Neutrophil (primary cell): ENCODE measurements around the gene TRMT2B.
A peak's percentile ranks its signal among the peaks of the same experiment; 100 is the strongest.

Source experiments
- H3K27ac ChIP-seq: fragments of 200-600 bp; sonication (generic); 2 replicates; pipeline ENCODE4 v1.5.1; 2016; ENCODE audit warnings: mild to moderate bottlenecking, moderate library complexity
- H3K27me3 ChIP-seq: fragments of 200-600 bp; sonication (generic); 2 replicates; pipeline ENCODE4 v1.6.0; 2016; ENCODE audit warnings: mild to moderate bottlenecking
- H3K36me3 ChIP-seq: fragments of 200-600 bp; sonication (generic); 2 replicates; pipeline ENCODE4 v1.5.1; 2017
- H3K4me1 ChIP-seq, 2 experiments: fragments of 200-600 bp in 1 of 2; sonication (generic) in 1 of 2; 1 replicate in 1 of 2; 2 replicates in 1 of 2; pipeline versions ENCODE4 v1.5.1 to v1.6.1; 2013 to 2016; ENCODE audit warnings: low read depth in 1 of 2, low read length in 1 of 2, mild to moderate bottlenecking in 1 of 2, moderate library complexity in 1 of 2; ENCODE audit not compliant: control insufficient read depth in 1 of 2, insufficient read depth in 1 of 2
- H3K4me3 ChIP-seq, 2 experiments: fragments of 200-600 bp in 1 of 2; sonication (generic) in 1 of 2; 1 replicate in 1 of 2; 2 replicates in 1 of 2; pipeline ENCODE4 v1.5.1; 2013 to 2016; ENCODE audit warnings: low read depth in 1 of 2, low read length in 1 of 2, mild to moderate bottlenecking in 1 of 2, moderate library complexity in 1 of 2
- H3K9me3 ChIP-seq: fragments of 200-600 bp; sonication (generic); 2 replicates; pipeline ENCODE4 v1.5.1; 2016
- TF ChIP-seq, protein P1 (sequence below): fragments of 200-600 bp; sonication (generic); IDR thresholded peaks from 2 replicates; pipeline ENCODE4 v1.5.1; 2016; ENCODE audit warnings: antibody characterized with exemption

The TRMT2B gene, protein sequence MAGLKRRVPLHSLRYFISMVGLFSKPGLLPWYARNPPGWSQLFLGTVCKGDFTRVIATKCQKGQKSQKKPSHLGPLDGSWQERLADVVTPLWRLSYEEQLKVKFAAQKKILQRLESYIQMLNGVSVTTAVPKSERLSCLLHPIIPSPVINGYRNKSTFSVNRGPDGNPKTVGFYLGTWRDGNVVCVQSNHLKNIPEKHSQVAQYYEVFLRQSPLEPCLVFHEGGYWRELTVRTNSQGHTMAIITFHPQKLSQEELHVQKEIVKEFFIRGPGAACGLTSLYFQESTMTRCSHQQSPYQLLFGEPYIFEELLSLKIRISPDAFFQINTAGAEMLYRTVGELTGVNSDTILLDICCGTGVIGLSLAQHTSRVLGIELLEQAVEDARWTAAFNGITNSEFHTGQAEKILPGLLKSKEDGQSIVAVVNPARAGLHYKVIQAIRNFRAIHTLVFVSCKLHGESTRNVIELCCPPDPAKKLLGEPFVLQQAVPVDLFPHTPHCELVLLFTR

GRCh38 chrX:101051549-101052302 lies at the start of gene TRMT2B:
Gene TRMT2B (minus strand): TSS chrX:101052111. CDS start chrX:101042289, 9,822 bp downstream.
- Histone ChIP-seq H3K4me3 (peak within 1 kb of the TSS; percentile 63 to 82), H3K4me1 (peaks cover 0 to 11% of the 10 kb centered on the region in 2 experiments), H3K27me3 (no peaks in the 10 kb centered on the region), H3K27ac (peak within 1 kb of the TSS; percentile 90), H3K36me3 (no peaks in the 10 kb centered on the region), H3K9me3 (no peaks in the 10 kb centered on the region)
- TF ChIP-seq, protein P1, sequence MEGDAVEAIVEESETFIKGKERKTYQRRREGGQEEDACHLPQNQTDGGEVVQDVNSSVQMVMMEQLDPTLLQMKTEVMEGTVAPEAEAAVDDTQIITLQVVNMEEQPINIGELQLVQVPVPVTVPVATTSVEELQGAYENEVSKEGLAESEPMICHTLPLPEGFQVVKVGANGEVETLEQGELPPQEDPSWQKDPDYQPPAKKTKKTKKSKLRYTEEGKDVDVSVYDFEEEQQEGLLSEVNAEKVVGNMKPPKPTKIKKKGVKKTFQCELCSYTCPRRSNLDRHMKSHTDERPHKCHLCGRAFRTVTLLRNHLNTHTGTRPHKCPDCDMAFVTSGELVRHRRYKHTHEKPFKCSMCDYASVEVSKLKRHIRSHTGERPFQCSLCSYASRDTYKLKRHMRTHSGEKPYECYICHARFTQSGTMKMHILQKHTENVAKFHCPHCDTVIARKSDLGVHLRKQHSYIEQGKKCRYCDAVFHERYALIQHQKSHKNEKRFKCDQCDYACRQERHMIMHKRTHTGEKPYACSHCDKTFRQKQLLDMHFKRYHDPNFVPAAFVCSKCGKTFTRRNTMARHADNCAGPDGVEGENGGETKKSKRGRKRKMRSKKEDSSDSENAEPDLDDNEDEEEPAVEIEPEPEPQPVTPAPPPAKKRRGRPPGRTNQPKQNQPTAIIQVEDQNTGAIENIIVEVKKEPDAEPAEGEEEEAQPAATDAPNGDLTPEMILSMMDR, result no peak

DNA sequence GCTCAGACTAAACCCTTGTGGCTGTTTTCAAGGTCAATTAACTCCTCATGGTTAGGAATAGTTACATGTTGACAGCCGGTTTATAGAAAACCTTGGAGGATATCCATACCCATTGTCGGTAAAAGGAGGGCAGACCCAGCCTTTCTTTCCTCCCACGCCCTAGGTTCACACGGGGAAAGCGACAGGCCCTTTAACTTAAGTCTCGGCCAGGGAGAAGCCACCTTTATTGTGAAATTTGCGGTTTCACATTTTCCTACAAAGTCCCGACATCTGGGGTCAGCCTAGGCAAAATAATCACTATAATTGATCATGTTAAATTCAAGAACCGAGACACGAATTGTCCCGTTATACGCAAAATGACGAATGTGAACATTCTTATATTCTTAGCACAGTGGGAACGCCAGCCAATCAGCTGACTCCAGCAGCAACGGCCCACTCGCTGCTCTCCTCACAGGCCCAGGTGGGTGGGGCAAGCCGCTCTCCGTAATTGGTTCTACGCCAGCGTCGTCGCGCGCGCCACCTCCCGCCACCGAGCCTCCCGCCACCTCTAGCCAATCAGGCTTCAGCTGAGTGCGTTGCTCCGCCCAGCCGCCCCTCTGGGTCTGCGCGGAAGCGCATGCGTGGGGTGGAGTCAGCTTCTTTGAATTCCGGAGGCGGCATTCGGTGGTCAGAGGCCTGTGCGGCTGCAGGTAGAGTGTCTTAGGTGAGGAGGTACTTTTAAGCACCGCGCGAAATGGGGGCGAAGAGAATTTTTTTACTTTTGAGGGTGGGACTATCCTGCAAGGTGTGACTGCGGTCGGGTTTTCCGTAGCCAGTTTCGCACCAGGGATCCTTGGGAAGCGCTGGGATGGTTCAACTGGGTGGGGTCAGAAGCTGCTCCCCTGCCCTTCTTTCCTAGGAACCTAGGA lies 45.9 kb upstream of the TRMT2B start, which contains the start of gene CENPI:
TSS of gene CENPI (plus strand) at position 659 of the 908 bp plus-strand sequence. CDS start 2,867 bp downstream, outside the sequence.
- TF ChIP-seq, protein P1, result peak; percentile 26

DNA sequence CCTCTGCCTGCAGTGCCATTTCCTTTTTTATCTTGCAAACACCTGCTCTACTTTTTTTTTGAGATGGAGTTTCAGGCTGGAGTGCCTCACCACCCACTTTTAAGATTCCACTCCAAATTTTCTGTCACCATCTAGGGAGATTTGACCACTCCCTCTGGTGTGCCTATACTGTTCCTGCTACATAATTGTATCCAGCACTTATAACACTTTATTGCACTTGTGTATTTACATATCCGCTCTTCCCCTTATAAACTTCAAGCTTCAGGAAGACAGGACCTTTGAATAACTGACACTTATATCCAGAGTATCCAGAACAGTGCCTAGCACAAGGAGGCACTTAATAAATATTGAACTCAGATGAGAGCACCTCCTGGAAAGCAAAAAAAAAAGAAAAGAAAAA lies 39.9 kb upstream of the TRMT2B start:
- no peaks in the 10 kb centered on the region for H3K36me3 ChIP-seq
- no peaks in the 10 kb centered on the region for H3K9me3 ChIP-seq

More for the DNA sequence above, 45.9 kb upstream of the TRMT2B start, which contains the start of gene CENPI:
- Histone ChIP-seq H3K9me3 (no peaks in the 10 kb centered on the region), H3K27ac (peak within 1 kb of the TSS; percentile 68), H3K4me1 (peaks cover 5 to 15% of the 10 kb centered on the region in 2 experiments), H3K27me3 (no peaks in the 10 kb centered on the region), H3K36me3 (no peaks in the 10 kb centered on the region), H3K4me3 (peak within 1 kb of the TSS; percentile 58 to 70)

DNA sequence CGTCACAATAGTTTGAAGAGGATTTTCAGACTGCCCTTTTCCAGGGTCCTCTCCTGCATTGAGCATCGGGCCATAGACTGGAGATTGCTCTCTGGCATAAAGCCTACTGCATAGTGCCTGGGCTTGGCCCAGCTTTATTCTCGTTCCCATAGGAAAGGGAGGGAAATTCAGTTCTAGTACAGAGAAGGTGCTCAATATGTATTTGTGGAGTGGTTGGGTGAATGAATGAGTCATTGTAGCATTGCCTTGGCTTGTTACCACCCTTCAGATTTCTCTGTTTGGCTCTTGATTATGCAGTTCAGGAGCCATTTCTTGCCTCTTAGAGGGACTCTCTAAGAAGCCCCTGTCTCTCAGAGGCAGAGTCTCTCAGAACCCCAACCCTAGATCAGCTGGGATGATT lies 29.3 kb upstream of the TRMT2B start:
- Histone ChIP-seq H3K4me1 (no peaks in the 10 kb centered on the region), H3K9me3 (no peaks in the 10 kb centered on the region), H3K27ac (no peak overlapping the region), H3K36me3 (no peaks in the 10 kb centered on the region), H3K4me3 (no peak overlapping the region), H3K27me3 (peaks cover 46% of the 10 kb centered on the region)
- TF ChIP-seq, protein P1, result no peak

More for the DNA sequence above, 39.9 kb upstream of the TRMT2B start:
- TF ChIP-seq, protein P1, result no peak
- Histone ChIP-seq H3K27ac (no peak overlapping the region), H3K4me3 (no peak overlapping the region), H3K27me3 (no peaks in the 10 kb centered on the region), H3K4me1 (no peaks in the 10 kb centered on the region)
